IPS-20b (cell line): ENCODE measurements around the gene CAPN9.

ENCODE experiments used
- H3K27ac ChIP-seq: one replicate; pipeline ENCODE4 v1.5.1; 2013; ENCODE audit warnings: low read length
- H3K27me3 ChIP-seq: 2 replicates; pipeline ENCODE4 v1.6.1; 2013; ENCODE audit warnings: mild to moderate bottlenecking, low read length, inconsistent platforms; ENCODE audit not compliant: insufficient read depth
- H3K36me3 ChIP-seq: 2 replicates; pipeline ENCODE4 v1.6.1; 2013; ENCODE audit warnings: low read depth, mild to moderate bottlenecking, inconsistent platforms, low read length, moderate library complexity; ENCODE audit not compliant: insufficient read depth
- H3K4me1 ChIP-seq: 2 replicates; pipeline ENCODE4 v1.6.1; 2013; ENCODE audit warnings: mild to moderate bottlenecking, control low read depth, inconsistent platforms, low read length, moderate library complexity; ENCODE audit not compliant: insufficient read depth
- H3K4me3 ChIP-seq: 2 replicates; pipeline ENCODE4 v1.5.1; 2013; ENCODE audit warnings: mild to moderate bottlenecking, low read length, inconsistent platforms
- H3K9ac ChIP-seq: 2 replicates; pipeline ENCODE4 v1.6.1; 2013; ENCODE audit warnings: low read depth, mild to moderate bottlenecking, inconsistent platforms, low read length, moderate library complexity
- H3K9me3 ChIP-seq: 2 replicates; pipeline ENCODE4 v1.6.1; 2013; ENCODE audit warnings: mild to moderate bottlenecking, low read depth, low read length, inconsistent platforms; ENCODE audit not compliant: insufficient read depth

The CAPN9 gene

GRCh38 chr1:230812568-230812967, 65.4 kb downstream of the CAPN9 start:
- Histone ChIP-seq H3K36me3 (no peaks in the 10 kb centered on the region), H3K9me3 (peaks cover 4% of the 10 kb centered on the region), H3K4me1 (no peaks in the 10 kb centered on the region), H3K27ac (no peak overlapping the region), H3K4me3 (no peak overlapping the region), H3K9ac (no peak overlapping the region), H3K27me3 (no peaks in the 10 kb centered on the region; the same call in 1 of the 2 replicates)

GRCh38 chr1:230814949-230815692, 67.9 kb downstream of the CAPN9 start:
- Histone ChIP-seq H3K4me3 (no peak overlapping the region), H3K36me3 (no peaks in the 10 kb centered on the region), H3K9me3 (peaks cover 4% of the 10 kb centered on the region), H3K27ac (no peak overlapping the region), H3K9ac (no peak overlapping the region), H3K4me1 (no peaks in the 10 kb centered on the region), H3K27me3 (no peaks in the 10 kb centered on the region)

- H3K4me3 ChIP-seq: no peak overlapping the region
- H3K9me3 ChIP-seq: peaks cover 4% of the 10 kb centered on the region
- H3K4me1 ChIP-seq: no peaks in the 10 kb centered on the region
- no peak overlapping the region for H3K27ac ChIP-seq
- H3K27me3 ChIP-seq: no peaks in the 10 kb centered on the region
- H3K36me3 ChIP-seq: no peaks in the 10 kb centered on the region
- no peak overlapping the region for H3K9ac ChIP-seq
These were observed 68.8 kb downstream of the CAPN9 start for GRCh38 chr1:230816018-230816417.

- H3K4me3 ChIP-seq: no peak overlapping the region
- H3K27me3 ChIP-seq: no peaks in the 10 kb centered on the region
- no peak overlapping the region for H3K27ac ChIP-seq
- no peaks in the 10 kb centered on the region for H3K9me3 ChIP-seq
- no peaks in the 10 kb centered on the region for H3K4me1 ChIP-seq
- H3K9ac ChIP-seq: no peak overlapping the region
- no peaks in the 10 kb centered on the region for H3K36me3 ChIP-seq
These were observed 71.2 kb downstream of the CAPN9 start for GRCh38 chr1:230818367-230818766.

- no peak overlapping the region for H3K27ac ChIP-seq
- H3K4me3 ChIP-seq: no peak overlapping the region
- H3K27me3 ChIP-seq: no peaks in the 10 kb centered on the region
- no peaks in the 10 kb centered on the region for H3K36me3 ChIP-seq
- H3K9ac ChIP-seq: no peak overlapping the region
- H3K4me1 ChIP-seq: no peaks in the 10 kb centered on the region
- H3K9me3 ChIP-seq: no peaks in the 10 kb centered on the region
These were observed 71.7 kb downstream of the CAPN9 start for GRCh38 chr1:230818901-230819300.

GRCh38 chr1:230819976-230820375, 72.8 kb downstream of the CAPN9 start:
- Histone ChIP-seq H3K9me3 (no peaks in the 10 kb centered on the region), H3K4me3 (no peak overlapping the region), H3K36me3 (no peaks in the 10 kb centered on the region), H3K27me3 (no peaks in the 10 kb centered on the region), H3K9ac (no peak overlapping the region), H3K4me1 (no peaks in the 10 kb centered on the region), H3K27ac (no peak overlapping the region)

GRCh38 chr1:230820568-230820967, 73.4 kb downstream of the CAPN9 start:
- H3K36me3 ChIP-seq: no peaks in the 10 kb centered on the region
- H3K4me3 ChIP-seq: no peak overlapping the region
- no peak overlapping the region for H3K27ac ChIP-seq
- H3K9ac ChIP-seq: no peak overlapping the region
- no peaks in the 10 kb centered on the region for H3K9me3 ChIP-seq
- no peaks in the 10 kb centered on the region for H3K4me1 ChIP-seq
- no peaks in the 10 kb centered on the region for H3K27me3 ChIP-seq

- H3K9me3 ChIP-seq: no peaks in the 10 kb centered on the region
- H3K27ac ChIP-seq: no peak overlapping the region
- H3K27me3 ChIP-seq: no peaks in the 10 kb centered on the region
- no peak overlapping the region for H3K4me3 ChIP-seq
- H3K36me3 ChIP-seq: no peaks in the 10 kb centered on the region
- no peak overlapping the region for H3K9ac ChIP-seq
- no peaks in the 10 kb centered on the region for H3K4me1 ChIP-seq
These were observed 74.2 kb downstream of the CAPN9 start for GRCh38 chr1:230821346-230821745.

GRCh38 chr1:230822092-230822581, 74.9 kb downstream of the CAPN9 start:
- Histone ChIP-seq H3K27me3 (no peaks in the 10 kb centered on the region), H3K4me1 (no peaks in the 10 kb centered on the region), H3K9ac (no peak overlapping the region), H3K36me3 (no peaks in the 10 kb centered on the region), H3K9me3 (no peaks in the 10 kb centered on the region), H3K4me3 (no peak overlapping the region), H3K27ac (no peak overlapping the region)

GRCh38 chr1:230823426-230823825, 76.2 kb downstream of the CAPN9 start:
- Histone ChIP-seq H3K36me3 (no peaks in the 10 kb centered on the region), H3K4me1 (no peaks in the 10 kb centered on the region), H3K9ac (no peak overlapping the region)

GRCh38 chr1:230823931-230824381, 76.8 kb downstream of the CAPN9 start:
- Histone ChIP-seq H3K9ac (no peak overlapping the region), H3K27me3 (no peaks in the 10 kb centered on the region), H3K36me3 (no peaks in the 10 kb centered on the region), H3K9me3 (no peaks in the 10 kb centered on the region), H3K4me3 (no peak overlapping the region), H3K27ac (no peak overlapping the region), H3K4me1 (no peaks in the 10 kb centered on the region)

More at GRCh38 chr1:230823426-230823825, 76.2 kb downstream of the CAPN9 start:
- Histone ChIP-seq H3K27ac (no peak overlapping the region), H3K27me3 (no peaks in the 10 kb centered on the region), H3K9me3 (no peaks in the 10 kb centered on the region), H3K4me3 (no peak overlapping the region)

GRCh38 chr1:230824551-230824918, 77.3 kb downstream of the CAPN9 start:
- H3K36me3 ChIP-seq: no peaks in the 10 kb centered on the region
- H3K9me3 ChIP-seq: no peaks in the 10 kb centered on the region
- H3K27ac ChIP-seq: no peak overlapping the region
- no peak overlapping the region for H3K9ac ChIP-seq
- no peaks in the 10 kb centered on the region for H3K4me1 ChIP-seq
- H3K27me3 ChIP-seq: no peaks in the 10 kb centered on the region
- H3K4me3 ChIP-seq: no peak overlapping the region
